Mesenteric fat pad (tissue), 1 donor: ENCODE data around the gene IFNL2. TPM values are rescaled to one million over a fixed set of nuclear protein-coding genes. Genes with fewer than 3 reads are reported as not detected.

Experiments used
- DNase-seq: peaks from one replicate; pipeline ENCODE4 v3.0.0-alpha.2; 2020; ENCODE audit warnings: low spot score
- total RNA-seq: library from RNA; stranded (reverse); fragmentation: NEBNext Ultra II Directional; extraction: Animal tissue kit (Norgen Biotek cat#: 25700); gene quantifications from one replicate; pipeline ENCODE4 v1.2.1, GENCODE V29; 2021
- donor health status: DM: yes; HTN: yes; CAD: no.

IFNL2 gene
- total RNA-seq, 1 donor from 2014 or later = not detected

GRCh38 chr19:39252458-39252857, 15.7 kb upstream of the IFNL2 start:
- DNase-seq = no peak

- DNase-seq = no peak
Measured at GRCh38 chr19:39253374-39254149, 14.6 kb upstream of the IFNL2 start.

- DNase-seq = no peak
Measured at GRCh38 chr19:39254531-39255345, 13.5 kb upstream of the IFNL2 start.

- DNase-seq = no peak
Measured at GRCh38 chr19:39257227-39257626, 11.0 kb upstream of the IFNL2 start.

GRCh38 chr19:39261704-39262103, 6.5 kb upstream of the IFNL2 start:
- DNase-seq = no peak

GRCh38 chr19:39262496-39262895, 5.7 kb upstream of the IFNL2 start:
- no peak for DNase-seq

- no peak for DNase-seq
Measured at GRCh38 chr19:39263912-39264305, 4.3 kb upstream of the IFNL2 start.

GRCh38 chr19:39264306-39265290, 3.6 kb upstream of the IFNL2 start:
- no peak for DNase-seq

GRCh38 chr19:39265321-39265916, 2.8 kb upstream of the IFNL2 start:
- DNase-seq = no peak

GRCh38 chr19:39268531-39269223, 481 bp downstream of the IFNL2 start:
- DNase-seq = peak; percentile 65

GRCh38 chr19:39269369-39269768, 1.2 kb downstream of the IFNL2 start:
- peak; percentile 80 for DNase-seq

- DNase-seq = peak; percentile 47
Measured at GRCh38 chr19:39270036-39270871, 2.1 kb downstream of the IFNL2 start.

- DNase-seq = peak; percentile 26
Measured at GRCh38 chr19:39273859-39274258, 5.7 kb downstream of the IFNL2 start.

- DNase-seq = no peak
Measured at GRCh38 chr19:39275578-39275977, 7.4 kb downstream of the IFNL2 start.

- no peak for DNase-seq
Measured at GRCh38 chr19:39276740-39277139, 8.5 kb downstream of the IFNL2 start.

- no peak for DNase-seq
Measured at GRCh38 chr19:39277598-39277997, 9.4 kb downstream of the IFNL2 start.

GRCh38 chr19:39282021-39282420, 13.8 kb downstream of the IFNL2 start:
- DNase-seq = no peak

GRCh38 chr19:39284032-39284431, 15.8 kb downstream of the IFNL2 start:
- DNase-seq = no peak

GRCh38 chr19:39293394-39293793, 25.2 kb downstream of the IFNL2 start:
- no peak for DNase-seq
